Duodenal mucosa (tissue), 2 donors: ENCODE results near the gene OSGIN1.
"Not testable (repeated sequence)": the region's sequence is repeated elsewhere in the genome, so short reads cannot be mapped to it uniquely, and the experiment has no call there.

Source experiments
- H3K27ac ChIP-seq: one replicate; pipeline ENCODE4 v1.7.0; 2013; ENCODE audit warnings: low read depth, low read length
- H3K27me3 ChIP-seq, 2 donors: one replicate each; pipeline ENCODE4 v1.7.0; 2013; ENCODE audit warnings: low read length in 2 of 2, control low read depth in 1 of 2; ENCODE audit not compliant: insufficient read depth in 2 of 2, control insufficient read depth in 1 of 2
- H3K36me3 ChIP-seq, 2 donors: one replicate each; pipeline ENCODE4 v1.7.0; 2013; ENCODE audit warnings: low read length in 2 of 2, control low read depth in 1 of 2; ENCODE audit not compliant: insufficient read depth in 2 of 2, control insufficient read depth in 1 of 2
- H3K4me1 ChIP-seq, 2 donors: one replicate each; pipeline ENCODE4 v1.7.0; 2013; ENCODE audit warnings: low read length in 2 of 2, control low read depth in 1 of 2; ENCODE audit not compliant: insufficient read depth in 2 of 2, control insufficient read depth in 1 of 2
- H3K4me3 ChIP-seq, 2 donors: one replicate each; pipeline ENCODE4 v1.7.0; 2013; ENCODE audit warnings: low read length in 2 of 2, low read depth in 1 of 2
- H3K9ac ChIP-seq, 2 donors: one replicate each; pipeline ENCODE4 v1.7.0; 2013; ENCODE audit warnings: low read length in 2 of 2, low read depth in 1 of 2
- H3K9me3 ChIP-seq, 2 donors: one replicate each; pipeline ENCODE4 v1.7.0; 2013; ENCODE audit warnings: low read length in 2 of 2, control low read depth in 1 of 2; ENCODE audit not compliant: control insufficient read depth in 1 of 2

Gene OSGIN1

GRCh38 chr16:83948914-83949723, 3.9 kb upstream of the OSGIN1 start:
- H3K36me3 ChIP-seq: no peaks in the 10 kb centered on the region
- peak overlapping the region in 1 of 2 donors; percentile 10 for H3K4me3 ChIP-seq
- H3K4me1 ChIP-seq: peaks cover 30 to 48% of the 10 kb centered on the region in 2 donors
- no peak overlapping the region for H3K27ac ChIP-seq
- no peaks in the 10 kb centered on the region for H3K27me3 ChIP-seq
- H3K9me3 ChIP-seq: no peaks in the 10 kb centered on the region
- H3K9ac ChIP-seq: peak overlapping the region in 1 of 2 donors; percentile 18

- peaks cover 30 to 52% of the 10 kb centered on the region in 2 donors for H3K4me1 ChIP-seq
These were observed 3.4 kb upstream of the OSGIN1 start for GRCh38 chr16:83949724-83950001.

GRCh38 chr16:83950862-83951399, 2.1 kb upstream of the OSGIN1 start:
- not testable (repeated sequence) for H3K27me3 ChIP-seq, H3K4me3 ChIP-seq, H3K36me3 ChIP-seq, H3K27ac ChIP-seq, H3K9me3 ChIP-seq, H3K9ac ChIP-seq
- peaks cover 35 to 59% of the 10 kb centered on the region in 2 donors for H3K4me1 ChIP-seq

More at GRCh38 chr16:83949724-83950001, 3.4 kb upstream of the OSGIN1 start:
- Histone ChIP-seq H3K4me3 (no peak overlapping the region), H3K9me3 (no peaks in the 10 kb centered on the region), H3K36me3 (no peaks in the 10 kb centered on the region), H3K27me3 (no peaks in the 10 kb centered on the region), H3K27ac (no peak overlapping the region), H3K9ac (no peak overlapping the region)

GRCh38 chr16:83951544-83951943, 1.5 kb upstream of the OSGIN1 start:
- Histone ChIP-seq H3K36me3 (peaks cover 0 to 5% of the 10 kb centered on the region in 2 donors), H3K9me3 (no peaks in the 10 kb centered on the region), H3K4me1 (peaks cover 29 to 59% of the 10 kb centered on the region in 2 donors), H3K4me3 (no peak overlapping the region), H3K27ac (no peak overlapping the region), H3K27me3 (no peaks in the 10 kb centered on the region), H3K9ac (no peak overlapping the region)

GRCh38 chr16:83952587-83952939, 477 bp upstream of the OSGIN1 start:
- peaks cover 24 to 51% of the 10 kb centered on the region in 2 donors for H3K4me1 ChIP-seq
- peak overlapping the region; percentile 43 to 46 for H3K4me3 ChIP-seq
- peak overlapping the region; percentile 39 to 84 for H3K9ac ChIP-seq
- no peaks in the 10 kb centered on the region for H3K27me3 ChIP-seq
- peaks cover 0 to 5% of the 10 kb centered on the region in 2 donors for H3K36me3 ChIP-seq
- no peaks in the 10 kb centered on the region for H3K9me3 ChIP-seq
- peak overlapping the region; percentile 90 for H3K27ac ChIP-seq

GRCh38 chr16:83953796-83954576, 946 bp downstream of the OSGIN1 start:
- Histone ChIP-seq H3K4me1 (peaks cover 17 to 41% of the 10 kb centered on the region in 2 donors), H3K4me3 (peak overlapping the region; percentile 78 to 80), H3K9ac (peak overlapping the region; percentile 84 to 93), H3K27ac (peak overlapping the region; percentile 90), H3K36me3 (peaks cover 3 to 16% of the 10 kb centered on the region in 2 donors), H3K9me3 (no peaks in the 10 kb centered on the region), H3K27me3 (no peaks in the 10 kb centered on the region)

GRCh38 chr16:83954577-83955016, 1.6 kb downstream of the OSGIN1 start:
- H3K27ac ChIP-seq: peak overlapping the region; percentile 90
- peaks cover 13 to 35% of the 10 kb centered on the region in 2 donors for H3K4me1 ChIP-seq
- peak overlapping the region; percentile 10 to 84 for H3K9ac ChIP-seq
- H3K9me3 ChIP-seq: no peaks in the 10 kb centered on the region
- H3K36me3 ChIP-seq: peaks cover 7 to 22% of the 10 kb centered on the region in 2 donors
- H3K27me3 ChIP-seq: no peaks in the 10 kb centered on the region
- peak overlapping the region; percentile 78 to 80 for H3K4me3 ChIP-seq

GRCh38 chr16:83955218-83956130, 2.4 kb downstream of the OSGIN1 start:
- peak overlapping the region; percentile 78 to 80 for H3K4me3 ChIP-seq
- H3K36me3 ChIP-seq: peaks cover 9 to 31% of the 10 kb centered on the region in 2 donors

GRCh38 chr16:83956336-83957289, 3.6 kb downstream of the OSGIN1 start:
- no peaks in the 10 kb centered on the region for H3K9me3 ChIP-seq
- H3K4me1 ChIP-seq: peaks cover 13 to 29% of the 10 kb centered on the region in 2 donors
- no peak overlapping the region for H3K4me3 ChIP-seq
- no peaks in the 10 kb centered on the region for H3K27me3 ChIP-seq
- H3K27ac ChIP-seq: no peak overlapping the region
- H3K9ac ChIP-seq: no peak overlapping the region
- peaks cover 9 to 41% of the 10 kb centered on the region in 2 donors for H3K36me3 ChIP-seq

More at GRCh38 chr16:83955218-83956130, 2.4 kb downstream of the OSGIN1 start:
- Histone ChIP-seq H3K4me1 (peaks cover 13 to 29% of the 10 kb centered on the region in 2 donors), H3K27me3 (no peaks in the 10 kb centered on the region), H3K9ac (peak overlapping the region; percentile 10 to 84), H3K9me3 (no peaks in the 10 kb centered on the region), H3K27ac (no peak overlapping the region)
